Cardiac muscle cell (in vitro differentiated cells and primary cell): ENCODE data around the gene ADGRB2. TPM values are rescaled to one million over a fixed set of nuclear protein-coding genes. Genes with fewer than 3 reads are reported as not detected.

Experiments
- DNase-seq, 2 donors: peaks; one replicate each; pipeline versions ENCODE4 v3.0.0 to v3.0.0-alpha.2; 2010 to 2017; ENCODE audit warnings: low read depth in 1 of 2, low spot score in 1 of 2
- H3K27ac ChIP-seq: fragments of 200-600 bp; sonication (generic); 2 replicates; pipeline ENCODE4 v1.5.1; 2016
- H3K27me3 ChIP-seq: fragments of 200-600 bp; sonication (generic); 2 replicates; pipeline ENCODE4 v1.6.0; 2016; ENCODE audit warnings: control low read depth
- H3K36me3 ChIP-seq: fragments of 200-600 bp; sonication (generic); 2 replicates; pipeline ENCODE4 v1.5.1; 2016; ENCODE audit warnings: control low read depth
- H3K4me1 ChIP-seq: fragments of 200-600 bp; sonication (generic); 2 replicates; pipeline ENCODE4 v1.8.1; 2017; ENCODE audit warnings: low read depth, mild to moderate bottlenecking, mixed run types
- H3K4me3 ChIP-seq: fragments of 200-600 bp; sonication (generic); 2 replicates; pipeline ENCODE4 v1.5.1; 2016; ENCODE audit warnings: mild to moderate bottlenecking
- H3K9me3 ChIP-seq: fragments of 200-600 bp; sonication (generic); 2 replicates; pipeline ENCODE4 v1.5.1; 2017; ENCODE audit warnings: low read depth, mild to moderate bottlenecking, control low read depth
- polyA plus RNA-seq: library from polyadenylated mRNA; unstranded; fragments of >200 nt; fragmentation: Nextera tagmentation; extraction: Ambion mirVana; gene quantifications from 2 replicates; pipeline ENCODE4 v1.2.1, GENCODE V29; 2016
- total RNA-seq: library from RNA; depleted of rRNA; stranded (reverse); fragments of >200 nt; gene quantifications from 2 replicates; pipeline ENCODE4 v1.2.3, GENCODE V29; 2016
- TF ChIP-seq, protein P1 (sequence below): IDR thresholded peaks from 2 replicates; pipeline ENCODE4 v1.5.1; 2012; ENCODE audit warnings: low read depth, mild to moderate bottlenecking, low read length

The ADGRB2 gene
- total and polyA plus RNA-seq, 2 experiments from 2014 or later, result 95.0 to 309 TPM

DNA sequence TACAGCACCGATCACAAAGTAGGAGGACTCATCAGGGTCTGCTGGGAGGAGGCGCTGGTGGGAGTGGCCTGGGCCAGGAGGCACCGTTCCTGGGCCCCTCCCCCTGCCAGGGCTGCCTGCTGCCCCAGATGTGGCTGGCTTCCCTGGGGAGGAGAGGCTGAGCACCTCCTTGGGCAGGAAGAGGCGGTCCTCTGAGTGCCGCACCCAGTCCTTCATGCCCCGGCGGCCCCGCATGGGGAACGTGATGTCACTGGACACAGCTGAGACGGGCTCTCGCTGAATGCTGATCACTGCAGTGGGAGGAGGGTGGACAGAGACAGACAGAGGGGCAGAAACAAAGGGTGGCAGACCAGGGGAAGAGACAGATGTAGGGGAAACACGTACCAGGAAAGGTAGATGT lies 24.8 kb downstream of the ADGRB2 start:
- TF ChIP-seq, protein P1, sequence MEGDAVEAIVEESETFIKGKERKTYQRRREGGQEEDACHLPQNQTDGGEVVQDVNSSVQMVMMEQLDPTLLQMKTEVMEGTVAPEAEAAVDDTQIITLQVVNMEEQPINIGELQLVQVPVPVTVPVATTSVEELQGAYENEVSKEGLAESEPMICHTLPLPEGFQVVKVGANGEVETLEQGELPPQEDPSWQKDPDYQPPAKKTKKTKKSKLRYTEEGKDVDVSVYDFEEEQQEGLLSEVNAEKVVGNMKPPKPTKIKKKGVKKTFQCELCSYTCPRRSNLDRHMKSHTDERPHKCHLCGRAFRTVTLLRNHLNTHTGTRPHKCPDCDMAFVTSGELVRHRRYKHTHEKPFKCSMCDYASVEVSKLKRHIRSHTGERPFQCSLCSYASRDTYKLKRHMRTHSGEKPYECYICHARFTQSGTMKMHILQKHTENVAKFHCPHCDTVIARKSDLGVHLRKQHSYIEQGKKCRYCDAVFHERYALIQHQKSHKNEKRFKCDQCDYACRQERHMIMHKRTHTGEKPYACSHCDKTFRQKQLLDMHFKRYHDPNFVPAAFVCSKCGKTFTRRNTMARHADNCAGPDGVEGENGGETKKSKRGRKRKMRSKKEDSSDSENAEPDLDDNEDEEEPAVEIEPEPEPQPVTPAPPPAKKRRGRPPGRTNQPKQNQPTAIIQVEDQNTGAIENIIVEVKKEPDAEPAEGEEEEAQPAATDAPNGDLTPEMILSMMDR, result no peak

DNA sequence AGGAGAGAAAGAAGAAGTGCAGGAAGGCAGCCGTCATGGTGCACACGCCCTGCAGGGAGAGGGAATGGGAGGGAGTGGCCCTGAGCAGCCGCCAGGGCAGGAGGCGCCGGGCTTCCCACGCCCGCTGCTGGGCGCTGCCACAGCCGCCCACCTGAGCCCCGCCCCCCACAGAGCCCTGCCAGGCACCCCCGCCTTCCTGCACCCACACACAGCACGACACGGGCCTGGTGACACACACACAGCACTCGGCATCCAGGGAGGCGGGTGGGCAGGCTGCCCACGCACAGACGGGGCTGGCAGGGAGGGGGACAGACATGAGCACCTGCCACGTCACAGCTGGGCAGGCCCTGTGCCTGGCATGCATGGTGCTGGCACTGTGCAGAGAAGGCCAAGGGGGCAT lies 27.5 kb downstream of the ADGRB2 start:
- H3K9me3 ChIP-seq, result no peaks in the 10 kb centered on the region
- no peak overlapping the region for H3K27ac ChIP-seq
- TF ChIP-seq, protein P1, result no peak
- H3K4me1 ChIP-seq, result no peaks in the 10 kb centered on the region
- H3K36me3 ChIP-seq, result peaks cover 33% of the 10 kb centered on the region
- H3K27me3 ChIP-seq, result no peaks in the 10 kb centered on the region
- no peak for DNase-seq
- no peak overlapping the region for H3K4me3 ChIP-seq

More for the DNA sequence above, 24.8 kb downstream of the ADGRB2 start:
- H3K9me3 ChIP-seq, result no peaks in the 10 kb centered on the region
- peaks cover 31% of the 10 kb centered on the region for H3K36me3 ChIP-seq
- H3K4me3 ChIP-seq, result no peak overlapping the region
- no peak overlapping the region for H3K27ac ChIP-seq
- H3K4me1 ChIP-seq, result no peaks in the 10 kb centered on the region
- no peaks in the 10 kb centered on the region for H3K27me3 ChIP-seq
- DNase-seq, result no peak

DNA sequence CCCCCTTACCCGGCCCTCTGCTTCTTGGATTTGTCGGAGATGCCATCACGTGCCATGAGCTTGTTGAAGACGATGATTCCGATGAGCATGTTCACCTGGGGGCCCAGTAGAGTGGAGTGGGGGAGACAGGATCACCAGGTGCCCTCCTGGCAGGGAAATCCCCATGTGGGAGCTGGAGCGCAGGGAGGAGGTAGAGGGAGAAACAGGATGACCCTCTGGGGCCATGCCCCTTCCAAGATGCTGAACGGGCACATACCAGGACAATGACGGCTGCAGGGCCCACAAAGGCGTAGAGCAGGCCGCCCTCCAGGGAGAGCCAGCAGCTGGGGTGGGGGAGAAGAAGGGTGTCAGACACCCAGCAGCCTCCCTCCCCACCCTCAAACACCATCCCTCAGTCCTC lies 28.6 kb downstream of the ADGRB2 start:
- peaks cover 38% of the 10 kb centered on the region for H3K36me3 ChIP-seq
- H3K4me3 ChIP-seq, result no peak overlapping the region
- no peaks in the 10 kb centered on the region for H3K27me3 ChIP-seq
- no peak overlapping the region for H3K27ac ChIP-seq
- no peak for DNase-seq
- TF ChIP-seq, protein P1, result no peak
- no peaks in the 10 kb centered on the region for H3K4me1 ChIP-seq
- H3K9me3 ChIP-seq, result no peaks in the 10 kb centered on the region

DNA sequence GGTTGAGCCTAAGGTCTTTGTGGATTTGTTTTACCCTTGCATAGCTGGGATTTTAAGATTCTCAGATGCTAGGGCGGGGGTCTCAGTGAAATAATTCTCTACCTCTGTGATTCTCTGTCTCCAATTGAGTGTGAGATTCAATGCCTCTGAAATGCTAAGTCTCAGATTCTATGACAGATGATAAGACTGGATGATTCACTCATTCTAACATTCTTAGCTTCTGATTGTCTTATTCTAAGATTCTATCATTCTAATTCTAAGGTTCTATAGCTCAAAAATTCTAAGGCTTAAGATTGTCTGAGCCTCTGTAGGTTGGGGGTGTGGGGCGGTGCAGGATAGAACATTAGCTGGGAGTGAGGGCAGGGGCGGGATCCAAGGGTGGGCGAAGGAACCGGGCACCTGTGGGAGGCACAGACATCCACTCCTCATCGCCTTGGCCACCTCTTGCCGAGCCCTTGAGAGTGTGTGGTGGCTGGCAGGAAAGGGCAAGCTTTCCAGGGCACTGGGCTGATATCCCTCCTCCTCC lies 29.5 kb downstream of the ADGRB2 start:
- peaks cover 37% of the 10 kb centered on the region for H3K36me3 ChIP-seq
- no peak overlapping the region for H3K27ac ChIP-seq
- no peak overlapping the region for H3K4me3 ChIP-seq
- no peaks in the 10 kb centered on the region for H3K4me1 ChIP-seq
- H3K9me3 ChIP-seq, result no peaks in the 10 kb centered on the region
- H3K27me3 ChIP-seq, result no peaks in the 10 kb centered on the region
- DNase-seq, result no peak
- TF ChIP-seq, protein P1, result no peak

DNA sequence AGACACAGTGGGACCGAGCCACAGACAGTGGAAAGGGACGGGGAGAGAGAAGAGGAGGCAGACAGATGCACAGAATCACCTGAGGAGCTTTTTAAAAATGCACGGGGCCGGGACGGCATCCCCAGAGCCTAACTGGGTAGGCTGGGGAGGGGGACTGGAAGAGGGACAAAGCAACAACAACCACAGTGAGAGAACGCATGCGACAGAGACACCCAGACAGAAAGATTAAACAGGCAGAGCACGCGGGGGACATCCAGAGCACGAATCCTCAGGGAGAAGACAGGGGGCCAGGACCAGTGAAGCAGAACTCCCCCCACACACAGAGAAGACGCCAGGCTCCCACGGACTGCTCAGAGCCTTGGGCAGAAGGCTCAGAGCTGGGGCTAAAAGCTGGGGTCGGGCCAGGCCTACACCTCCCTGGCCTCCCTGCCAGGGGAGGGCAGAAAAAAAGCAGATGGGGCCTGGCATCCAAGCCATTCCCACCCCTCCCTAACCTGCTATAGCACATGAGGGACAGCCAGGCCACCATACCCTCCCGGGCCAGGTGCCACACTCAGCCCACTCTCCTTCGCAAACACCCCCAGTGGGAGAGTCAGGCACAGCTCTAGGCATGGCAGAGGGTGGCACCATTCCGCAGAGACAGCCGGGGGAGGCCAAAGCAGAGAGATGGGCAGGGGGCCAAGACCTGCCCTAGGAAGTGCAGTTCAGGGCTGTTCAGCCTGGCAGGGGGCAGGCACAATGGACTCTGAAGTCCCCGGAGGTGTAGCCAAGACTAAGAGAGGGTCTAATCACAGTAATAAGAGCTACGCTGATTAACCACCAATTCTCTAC lies 30.5 kb downstream of the ADGRB2 start:
- no peaks in the 10 kb centered on the region for H3K9me3 ChIP-seq
- no peaks in the 10 kb centered on the region for H3K27me3 ChIP-seq
- H3K4me3 ChIP-seq, result no peak overlapping the region
- H3K36me3 ChIP-seq, result peaks cover 27% of the 10 kb centered on the region
- no peak overlapping the region for H3K27ac ChIP-seq
- DNase-seq, result no peak
- H3K4me1 ChIP-seq, result no peaks in the 10 kb centered on the region
- TF ChIP-seq, protein P1, result no peak
